ENCODE measurements around the gene SEC14L1.

SEC14L1 gene

GRCh38 chr17:77266213-77266612 lies 125.4 kb downstream of the SEC14L1 start:
- DNase-seq (ENCODE audit: low read depth): no peak
